MV-4-11 (cell line): ENCODE results near the gene PRRT3.

Experiments used
- DNase-seq: peaks from one replicate; lab custom pipeline; 2025; lab: John Stamatoyannopoulos, UW

The PRRT3 gene

GRCh38 chr3:9951962-9952805 is at the start of gene PRRT3:
TSS of gene PRRT3 (minus strand) at chr3:9952408. CDS start at chr3:9950115, 2,293 bp downstream.
- DNase-seq, result peak; percentile 49

GRCh38 chr3:10000686-10001085 is 48.5 kb upstream of the PRRT3 start:
- DNase-seq, result no peak

- no peak for DNase-seq
These were observed 42.1 kb upstream of the PRRT3 start for GRCh38 chr3:9994086-9994844.

- DNase-seq, result no peak
These were observed 34.1 kb upstream of the PRRT3 start for GRCh38 chr3:9986230-9986725.

GRCh38 chr3:9980251-9980650 is 28.0 kb upstream of the PRRT3 start:
- DNase-seq, result no peak

- DNase-seq, result no peak
These were observed 26.6 kb upstream of the PRRT3 start for GRCh38 chr3:9978710-9979305.

GRCh38 chr3:9976721-9977709 is 24.8 kb upstream of the PRRT3 start:
- peak; percentile 97 for DNase-seq

- no peak for DNase-seq
These were observed 17.9 kb upstream of the PRRT3 start for GRCh38 chr3:9970020-9970652.

GRCh38 chr3:9969632-9970019 is 17.4 kb upstream of the PRRT3 start:
- DNase-seq, result no peak

GRCh38 chr3:9966841-9967240 is 14.6 kb upstream of the PRRT3 start:
- DNase-seq, result no peak

- DNase-seq, result no peak
These were observed 13.1 kb upstream of the PRRT3 start for GRCh38 chr3:9965200-9965875.

- peak; percentile 34 for DNase-seq
These were observed 5.0 kb upstream of the PRRT3 start for GRCh38 chr3:9957214-9957613.

GRCh38 chr3:9955611-9956352 is 3.6 kb upstream of the PRRT3 start:
- DNase-seq, result no peak

GRCh38 chr3:9955067-9955502 is 2.9 kb upstream of the PRRT3 start:
- no peak for DNase-seq

GRCh38 chr3:9951598-9951961 is 628 bp downstream of the PRRT3 start:
- DNase-seq, result no peak

GRCh38 chr3:9951126-9951525 is 1.1 kb downstream of the PRRT3 start:
- no peak for DNase-seq

- DNase-seq, result no peak
These were observed 2.6 kb downstream of the PRRT3 start for GRCh38 chr3:9949626-9950025.

GRCh38 chr3:9949115-9949514 is 3.1 kb downstream of the PRRT3 start:
- DNase-seq, result no peak

GRCh38 chr3:9948586-9948985 is 3.6 kb downstream of the PRRT3 start:
- DNase-seq, result no peak
